ENCODE results near the gene APOBEC3H.

GRCh38 chr22:39147335-39148025, 50.4 kb downstream of the APOBEC3H start:
- no peak for TF ChIP-seq CTCF (IDR thresholded peaks at IDR 0.05)
- no peak for TF ChIP-seq POLR2AphosphoS5 (IDR thresholded peaks at IDR 0.05)
- TF ChIP-seq POLR2A (IDR thresholded peaks at IDR 0.05) = no peak
- TF ChIP-seq EP300 (IDR thresholded peaks at IDR 0.05) = no peak
